NCI-H1048 (cell line): ENCODE data around the gene ANKRD11.

Experiments
- DNase-seq: peaks from one replicate; lab custom pipeline; 2025; lab: John Stamatoyannopoulos, UW

ANKRD11 gene

DNA sequence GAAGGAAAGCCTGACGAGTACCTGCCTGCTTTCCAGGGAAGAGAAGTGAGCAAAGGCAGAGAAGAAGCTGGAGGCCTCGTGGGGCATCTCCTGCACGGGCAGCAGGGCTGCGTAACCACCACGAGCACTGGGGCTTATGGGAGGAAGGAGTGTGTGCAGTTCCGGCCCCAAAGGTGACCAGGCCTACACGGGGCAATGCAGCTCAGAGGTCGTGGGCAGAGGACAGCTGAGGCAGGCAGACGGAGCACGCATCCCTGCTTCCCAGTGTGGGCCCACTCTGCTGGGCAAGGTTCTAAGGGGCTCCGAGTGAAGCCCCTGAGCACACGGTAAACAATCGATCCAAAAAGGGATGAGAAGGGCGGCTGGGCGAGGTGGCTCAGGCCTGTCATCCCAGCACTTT is 109.7 kb downstream of the ANKRD11 start:
- no peak for DNase-seq

DNA sequence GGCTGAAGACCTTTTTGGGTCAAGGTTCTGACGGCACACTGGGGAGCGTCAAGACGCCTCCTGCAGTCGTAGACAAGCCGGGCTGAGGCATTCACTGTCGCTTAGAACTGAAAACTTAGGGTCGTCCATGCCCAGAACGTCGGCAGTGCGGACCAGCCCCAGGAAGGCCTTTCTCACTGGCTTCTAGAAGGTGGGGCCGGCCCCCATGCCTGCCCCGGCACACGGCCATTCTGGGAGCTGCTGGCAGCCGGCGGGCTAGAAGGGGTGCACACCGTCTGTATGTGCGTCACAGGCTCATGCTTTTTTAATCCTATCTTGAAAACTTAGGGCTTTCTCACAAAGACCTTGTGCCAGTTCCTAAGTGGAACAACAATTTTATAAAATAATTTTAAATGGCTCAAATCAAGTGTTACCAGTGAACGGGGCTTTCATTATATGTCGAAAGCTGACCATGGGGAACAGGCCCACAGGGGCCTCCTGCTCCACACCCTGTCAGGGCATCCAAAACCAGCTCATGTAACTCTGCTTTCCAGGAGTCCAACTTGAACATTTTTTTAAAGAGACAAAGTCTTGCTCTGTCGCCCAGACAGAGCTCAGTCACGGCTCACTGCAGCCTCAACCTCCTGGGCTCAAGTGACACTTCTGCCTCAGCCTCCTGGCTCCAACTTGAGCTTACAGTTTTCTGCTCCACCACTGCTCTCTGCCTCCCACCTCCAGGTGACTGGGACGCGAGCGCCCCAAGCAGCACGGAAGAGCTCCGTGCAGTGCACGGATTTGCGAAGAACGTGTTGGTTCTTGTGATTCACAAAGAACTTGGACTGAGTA is 111.2 kb downstream of the ANKRD11 start:
- DNase-seq: no peak

GRCh38 chr16:89377453-89377848 is 112.9 kb downstream of the ANKRD11 start:
- no peak for DNase-seq

- no peak for DNase-seq
Observed at GRCh38 chr16:89376812-89377452, 113.4 kb downstream of the ANKRD11 start.

DNA sequence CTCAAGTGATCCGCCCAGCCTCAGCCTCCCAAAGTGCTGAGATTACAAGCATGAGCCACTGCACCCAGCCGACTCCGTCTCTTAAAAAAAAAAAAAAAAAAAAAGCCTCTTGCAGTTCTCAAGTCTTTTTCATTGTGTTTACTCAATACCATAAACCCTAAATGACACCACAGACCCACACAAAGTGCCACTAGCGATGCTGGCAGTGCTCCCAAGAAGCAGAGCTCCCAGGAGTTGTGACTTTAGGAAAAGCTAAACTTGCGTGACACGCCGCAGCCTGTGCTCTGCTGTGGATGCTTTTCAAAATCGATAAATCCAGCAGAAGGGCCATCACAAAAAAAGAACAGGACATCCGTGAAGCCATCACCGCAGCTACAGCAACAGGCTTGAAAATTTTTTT is 114.7 kb downstream of the ANKRD11 start:
- no peak for DNase-seq

DNA sequence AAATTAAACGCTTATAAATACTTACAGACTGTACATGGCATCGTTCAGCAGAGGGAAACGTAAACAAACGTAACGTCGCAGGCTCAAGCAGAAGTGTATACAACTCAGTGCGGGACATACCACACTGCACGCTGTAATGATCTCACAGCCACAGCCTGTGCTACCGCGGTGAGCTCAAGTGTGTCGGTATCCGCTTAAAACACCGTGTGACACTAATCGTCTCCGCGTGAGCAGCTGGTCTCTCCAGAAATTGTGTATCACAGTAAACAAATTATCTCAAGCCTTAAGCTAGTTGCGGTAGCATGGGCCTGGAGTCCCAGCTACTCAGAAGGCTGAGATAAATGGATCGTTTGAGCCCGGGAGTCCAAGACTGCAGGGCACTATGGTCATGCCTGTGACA is 115.3 kb downstream of the ANKRD11 start:
- no peak for DNase-seq

GRCh38 chr16:89374393-89374960 is 115.9 kb downstream of the ANKRD11 start:
- no peak for DNase-seq

- DNase-seq: no peak
Observed at GRCh38 chr16:89373355-89374110, 116.8 kb downstream of the ANKRD11 start.

DNA sequence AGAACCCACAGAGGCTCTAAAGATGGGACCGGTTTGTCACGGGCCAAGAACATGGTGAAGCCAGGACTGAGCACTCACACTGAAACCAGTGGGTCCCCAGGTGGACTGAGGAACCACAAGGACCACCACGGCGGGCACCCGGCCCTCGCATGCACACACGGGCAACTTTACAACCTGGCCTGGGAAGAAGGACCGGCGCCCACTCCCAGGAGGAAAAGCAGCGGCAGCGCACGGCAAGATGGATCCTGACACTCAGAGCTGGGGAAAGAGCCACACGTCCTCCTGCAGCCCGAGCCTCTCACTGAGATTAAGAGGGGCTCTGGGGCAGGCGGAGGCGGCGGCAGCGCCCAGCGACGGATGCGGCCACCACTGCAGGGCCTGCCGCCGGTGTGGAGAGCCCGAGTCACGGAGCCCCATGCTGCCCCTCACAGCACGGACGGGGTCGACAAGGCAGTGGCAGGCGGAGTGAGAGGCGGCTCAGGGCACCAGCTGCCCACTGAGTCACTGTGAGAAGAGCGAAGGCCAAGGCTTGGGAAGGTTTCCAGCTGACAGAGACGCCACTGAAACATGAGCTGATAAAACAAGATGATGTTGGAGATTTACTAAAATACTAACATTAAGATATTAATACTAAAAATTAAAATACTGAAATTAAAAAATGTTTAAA is 118.3 kb downstream of the ANKRD11 start:
- no peak for DNase-seq

- DNase-seq: no peak
Observed at GRCh38 chr16:89371386-89371785, 119.0 kb downstream of the ANKRD11 start.

GRCh38 chr16:89370601-89371000 is 119.8 kb downstream of the ANKRD11 start:
- no peak for DNase-seq

DNA sequence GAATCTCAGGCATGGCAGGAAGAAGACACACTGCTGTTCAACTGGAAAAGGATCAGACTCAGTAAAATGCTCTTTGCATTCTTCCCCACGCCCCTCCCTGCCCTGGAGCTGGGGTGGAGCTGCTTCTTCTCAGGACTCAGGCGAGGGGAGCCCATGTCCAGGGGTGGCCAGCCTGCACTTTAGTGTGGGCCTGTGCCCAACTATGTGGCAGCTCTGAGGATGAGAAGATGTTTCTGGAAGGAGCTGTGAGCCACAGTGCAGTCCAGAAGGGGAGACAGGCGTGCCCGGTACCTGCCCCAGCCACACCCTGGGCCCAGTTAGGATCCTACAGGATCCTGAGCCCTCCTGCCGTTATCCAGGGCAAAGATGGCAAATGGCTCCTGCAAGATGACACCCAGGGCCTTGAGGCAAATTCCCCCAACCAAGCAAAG is 120.3 kb downstream of the ANKRD11 start:
- no peak for DNase-seq

- DNase-seq: no peak
Observed at GRCh38 chr16:89369266-89369895, 121.0 kb downstream of the ANKRD11 start.

- DNase-seq: no peak
Observed at GRCh38 chr16:89368604-89369249, 121.6 kb downstream of the ANKRD11 start.

- DNase-seq: no peak
Observed at GRCh38 chr16:89367538-89367915, 122.8 kb downstream of the ANKRD11 start.

- no peak for DNase-seq
Observed at GRCh38 chr16:89366561-89367537, 123.5 kb downstream of the ANKRD11 start.

DNA sequence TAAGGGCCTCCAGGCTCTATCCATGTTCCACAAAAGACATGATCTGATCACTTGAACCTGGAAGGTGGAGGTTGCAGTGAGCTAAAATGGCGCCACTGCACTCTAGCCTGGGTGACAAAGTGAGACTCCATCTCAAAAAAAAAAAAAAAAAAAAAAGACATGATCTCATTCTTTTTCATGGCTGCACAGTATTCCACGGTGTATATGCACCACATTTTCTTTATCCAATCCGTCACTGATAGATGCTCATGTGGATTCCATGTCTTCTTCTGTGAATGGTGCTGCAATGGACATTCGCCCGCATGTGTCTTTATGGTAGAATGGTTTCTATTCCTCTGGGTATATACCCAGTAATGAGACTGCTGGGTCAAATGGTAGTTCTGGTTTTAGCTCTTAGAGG is 124.4 kb downstream of the ANKRD11 start:
- DNase-seq: no peak

- no peak for DNase-seq
Observed at GRCh38 chr16:89365044-89365467, 125.3 kb downstream of the ANKRD11 start.

DNA sequence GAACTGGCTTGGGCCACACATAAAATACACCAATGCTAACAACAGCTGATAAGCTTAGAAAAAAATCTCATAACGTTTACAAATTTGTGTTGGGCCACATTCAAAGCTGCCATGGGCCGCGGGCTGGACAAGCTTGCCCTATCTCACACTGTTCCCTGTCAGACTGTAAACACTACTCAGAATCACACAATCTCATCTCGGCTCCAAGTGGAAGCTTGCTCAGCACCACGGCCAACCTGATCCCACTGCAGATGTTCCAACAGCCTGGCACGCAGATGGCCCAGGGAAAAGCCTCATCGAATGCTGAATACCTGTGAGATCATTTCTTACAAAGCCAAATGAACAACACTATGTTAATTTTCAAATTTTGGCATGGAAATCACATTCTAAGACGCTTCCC is 125.8 kb downstream of the ANKRD11 start:
- DNase-seq: no peak
